ENCODE measurements around the gene RABGGTA.

RABGGTA gene

GRCh38 chr14:24300326-24300980 lies 29.1 kb upstream of the RABGGTA start:
- POLR2A ChIA-PET, result interaction anchor here (1.3 to 8.8 kb wide), 6 partner anchors 8 to 136 kb away, joined by 5 to 139 read pairs (median 14); partner anchors contain the start of genes CIDEB, KHNYN, LTB4R2 and RABGGTA
- CTCF ChIA-PET, result interaction anchor here (0.7 to 5.6 kb wide), 4 partner anchors 7 to 80 kb away, joined by 3 to 69 read pairs (median 7); partner anchors contain the start of genes CIDEB and TINF2
- TF ChIP-seq FOXA1 (IDR thresholded peaks at IDR 0.05) (no peak), CTBP1 (IDR thresholded peaks at IDR 0.05; ENCODE audit: borderline replicate concordance) (no peak), PKNOX1 (IDR thresholded peaks at IDR 0.05) (no peak), L3MBTL2 (conservative IDR thresholded peaks at IDR 0.05) (no peak), BHLHE40 (IDR thresholded peaks at IDR 0.05; ENCODE audit: borderline replicate concordance) (no peak), HDGF (IDR thresholded peaks at IDR 0.05; ENCODE audit: borderline replicate concordance) (no peak), ELF4 (IDR thresholded peaks at IDR 0.05) (no peak), FOXM1 (IDR thresholded peaks at IDR 0.05; ENCODE audit: borderline replicate concordance) (no peak), SUZ12 (IDR thresholded peaks at IDR 0.05) (no peak), ZNF384 (IDR thresholded peaks at IDR 0.05) (no peak)
- DNase-seq (ENCODE audit: extremely low spot score), result no peak

DNA sequence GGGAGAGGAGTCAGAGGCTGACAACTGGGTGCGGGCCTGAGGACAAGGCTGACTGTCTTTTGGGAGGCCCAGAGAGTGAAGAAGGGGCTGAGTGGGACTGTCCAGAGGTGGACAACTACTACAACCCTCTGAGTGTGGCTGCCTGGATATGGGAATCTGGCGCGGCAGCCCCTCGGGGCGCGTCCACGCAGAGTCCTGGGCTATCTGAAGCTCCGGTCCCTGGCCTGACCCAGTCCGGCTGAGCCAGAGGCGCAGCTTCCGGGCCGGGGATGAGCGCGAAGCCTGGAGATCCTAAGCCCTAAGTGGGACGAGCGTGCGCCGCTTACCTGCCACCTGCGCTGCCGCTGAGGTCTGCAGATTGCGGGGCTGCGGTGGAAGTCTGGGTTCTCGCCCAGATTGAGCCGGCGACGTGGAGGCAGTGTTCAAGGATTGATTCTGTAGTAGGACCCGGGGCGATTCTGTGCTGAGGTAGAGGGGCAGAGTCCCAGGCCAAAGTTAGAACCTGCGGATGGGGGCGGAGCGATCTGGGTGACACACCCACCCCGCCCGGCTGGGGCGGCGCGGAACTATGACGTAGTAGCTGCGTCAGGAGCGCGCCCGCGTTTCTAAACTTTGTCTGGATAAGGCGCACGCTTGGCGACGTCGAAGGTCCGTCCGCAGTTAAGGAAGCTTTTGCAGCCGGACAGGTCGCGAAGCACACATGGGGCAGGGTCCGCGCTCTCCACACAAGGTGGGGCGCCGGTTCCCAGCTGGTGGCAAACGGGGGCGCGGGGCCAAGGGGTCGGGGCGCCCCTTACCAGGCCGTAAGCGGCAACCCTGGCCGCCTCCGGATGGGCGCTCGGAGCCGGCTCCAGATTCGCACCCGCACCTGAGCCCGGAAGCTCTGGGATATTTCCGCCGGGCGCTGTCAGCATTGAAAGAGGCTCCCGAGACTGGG lies 28.1 kb upstream of the RABGGTA start, which contains the start of the genes DHRS1 and NOP9:
Gene DHRS1, minus strand, starts transcription at position 526 of the 937 bp plus-strand sequence. CDS start 674 bp downstream, outside the sequence.
Gene NOP9, plus strand, starts transcription at position 596 of the 937 bp plus-strand sequence. Its CDS starts 105 bp downstream, at position 701.
- POLR2A ChIA-PET, result interaction anchor here (0.6 to 8.8 kb wide), 13 partner anchors 9 to 185 kb away, joined by 3 to 139 read pairs (median 3); partner anchors contain the start of genes CIDEB, DCAF11, KHNYN and LTB4R2
- peak; percentile 79 for TF ChIP-seq L3MBTL2 (conservative IDR thresholded peaks at IDR 0.05)
- no peak for TF ChIP-seq ARNT (IDR thresholded peaks at IDR 0.05)
- CTCF ChIA-PET, result interaction anchor here (0.8 to 5.6 kb wide), 8 partner anchors 8 to 132 kb away, joined by 3 to 69 read pairs (median 4); partner anchors contain the start of genes CHMP4A, CIDEB, MDP1 and TINF2
- DNase-seq (ENCODE audit: extremely low spot score), result peak; percentile 95

DNA sequence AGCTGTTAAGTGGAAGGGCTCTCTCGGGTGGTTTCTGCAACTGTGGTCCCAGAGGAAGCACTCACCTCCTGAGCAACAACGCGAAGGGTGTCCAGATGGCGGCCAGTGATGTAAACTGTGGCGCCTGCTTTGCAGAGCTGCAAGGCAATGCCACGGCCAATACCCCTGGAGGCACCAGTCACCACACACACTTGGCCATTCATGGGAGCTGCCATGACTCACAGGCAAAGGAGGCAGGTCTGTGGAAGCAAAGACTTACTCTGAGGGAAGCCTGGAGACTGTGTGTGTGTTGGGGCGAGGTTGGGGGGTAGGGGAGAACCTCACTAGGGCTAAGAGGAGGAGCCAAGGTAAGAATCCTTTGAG lies 27.5 kb upstream of the RABGGTA start:
- no peak for DNase-seq (ENCODE audit: extremely low spot score)
- ChIA-PET POLR2A (interaction anchor here (0.6 to 8.8 kb wide), 11 partner anchors 8 to 184 kb away, joined by 3 to 139 read pairs (median 3); partner anchors contain the start of genes CIDEB, DCAF11, KHNYN and LTB4R2), CTCF (interaction anchor here (0.8 to 5.6 kb wide), 7 partner anchors 9 to 133 kb away, joined by 3 to 69 read pairs (median 4); partner anchors contain the start of genes CHMP4A, CIDEB, MDP1 and TINF2)
- TF ChIP-seq SUZ12 (IDR thresholded peaks at IDR 0.05) (no peak), HDGF (IDR thresholded peaks at IDR 0.05; ENCODE audit: borderline replicate concordance) (no peak), BHLHE40 (IDR thresholded peaks at IDR 0.05; ENCODE audit: borderline replicate concordance) (no peak), LEF1 (IDR thresholded peaks at IDR 0.05; ENCODE audit: borderline replicate concordance) (no peak), L3MBTL2 (conservative IDR thresholded peaks at IDR 0.05) (no peak), ELF4 (IDR thresholded peaks at IDR 0.05) (no peak), NFRKB (IDR thresholded peaks at IDR 0.05) (no peak), FOXM1 (IDR thresholded peaks at IDR 0.05; ENCODE audit: borderline replicate concordance) (no peak), TARDBP (IDR thresholded peaks at IDR 0.05) (no peak), CTBP1 (IDR thresholded peaks at IDR 0.05; ENCODE audit: borderline replicate concordance) (no peak), SP1 (IDR thresholded peaks at IDR 0.05) (no peak), ARNT (IDR thresholded peaks at IDR 0.05) (no peak), FOXK2 (IDR thresholded peaks at IDR 0.05) (no peak), PKNOX1 (IDR thresholded peaks at IDR 0.05) (no peak), ZNF384 (IDR thresholded peaks at IDR 0.05) (no peak), FOXA1 (IDR thresholded peaks at IDR 0.05) (no peak)

DNA sequence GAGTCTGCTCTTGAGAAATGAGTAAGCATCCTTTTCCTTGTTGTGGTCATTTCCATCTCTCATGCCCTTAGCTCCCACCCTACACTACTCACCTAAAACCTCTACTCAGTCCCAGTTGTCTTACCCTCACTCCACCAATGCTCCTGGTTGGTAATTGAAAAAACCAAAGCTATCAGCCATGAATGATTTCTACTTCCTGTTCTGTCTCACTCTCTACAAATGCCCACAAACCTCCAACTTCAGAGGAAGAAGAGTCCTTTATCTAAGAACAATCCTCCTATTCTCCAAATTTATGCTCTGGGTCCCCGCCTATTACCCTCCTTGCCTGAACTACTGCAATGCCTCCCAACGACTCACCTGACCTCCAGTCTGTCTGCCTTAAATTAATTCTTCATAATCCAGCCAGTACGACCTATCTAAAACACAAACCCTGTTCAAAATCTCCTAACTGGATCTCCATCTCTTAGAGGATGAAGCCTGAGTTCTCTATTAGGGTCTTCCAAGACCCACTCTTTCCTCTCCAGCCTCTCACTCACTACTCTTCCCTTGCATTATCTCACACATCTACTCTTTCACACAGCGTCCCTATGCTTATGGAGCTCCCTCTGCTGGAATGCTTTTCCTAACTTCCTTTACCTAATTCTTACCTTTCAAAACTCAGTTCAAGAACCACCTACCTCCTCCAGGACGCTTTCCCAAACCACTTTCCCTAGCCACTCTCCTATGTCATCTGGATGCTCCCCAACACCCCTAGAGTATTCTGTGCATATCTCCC lies 26.0 kb upstream of the RABGGTA start:
- CTCF ChIA-PET, result interaction anchor here (0.6 to 5.6 kb wide), 17 partner anchors 10 to 1409 kb away, joined by 3 to 69 read pairs (median 4); partner anchors contain the start of genes CIDEB, MDP1, RABGGTA and TINF2
- 0 out of 2 replicates have a peak, but pooled peaks have one; percentile 16 for TF ChIP-seq ELF4 (IDR thresholded peaks at IDR 0.05)
- TF ChIP-seq ARNT (IDR thresholded peaks at IDR 0.05), result no peak
- DNase-seq (ENCODE audit: extremely low spot score), result peak; percentile 47
- POLR2A ChIA-PET, result interaction anchor here (1.0 to 8.8 kb wide), 9 partner anchors 16 to 139 kb away, joined by 3 to 139 read pairs (median 4); partner anchors contain the start of genes CHMP4A, GMPR2, RABGGTA and TINF2

DNA sequence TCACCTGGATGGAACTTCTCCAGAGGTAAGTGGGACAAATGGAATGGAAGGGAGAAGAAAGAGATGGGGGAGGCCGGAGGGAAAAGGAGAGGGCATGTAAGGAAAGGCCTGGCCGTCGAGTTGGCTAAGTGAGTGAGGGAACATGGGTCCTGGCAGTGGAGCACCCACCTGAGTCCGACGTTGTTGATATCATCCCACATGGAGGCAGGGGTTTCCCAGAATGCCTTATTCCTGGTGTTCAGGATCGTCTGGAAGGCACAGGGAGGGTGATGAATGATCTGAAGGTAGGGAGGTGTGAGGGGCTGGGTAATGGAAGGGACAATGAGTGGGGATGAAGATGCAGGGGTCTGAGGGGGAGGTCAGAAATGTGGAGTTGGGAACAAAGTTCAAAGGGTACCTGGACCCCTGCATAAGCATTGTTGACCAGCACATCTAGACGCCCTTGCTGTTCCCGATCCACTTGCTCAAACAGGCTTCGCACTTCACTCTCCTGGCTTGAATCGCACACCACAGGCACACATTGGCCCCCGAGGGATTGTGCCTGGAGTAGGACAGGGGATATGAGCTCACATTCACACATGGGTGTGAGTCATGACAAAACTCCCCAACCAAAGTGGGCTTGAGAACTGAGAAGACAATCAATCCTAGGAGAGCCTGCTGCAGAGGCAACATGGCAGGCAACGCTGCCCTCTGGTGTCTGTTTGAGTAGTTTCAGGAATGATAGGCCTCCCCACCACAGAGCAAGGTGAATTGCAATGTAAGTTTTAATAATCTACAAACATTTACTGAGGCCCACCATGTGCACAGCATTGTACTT lies 25.2 kb upstream of the RABGGTA start:
- ChIA-PET POLR2A (interaction anchor here (1.1 to 8.8 kb wide), 7 partner anchors 25 to 140 kb away, joined by 3 to 139 read pairs (median 5); partner anchors contain the start of genes CHMP4A, GMPR2, RABGGTA and TINF2), CTCF (interaction anchor here (0.6 to 5.6 kb wide), 15 partner anchors 9 to 1408 kb away, joined by 3 to 69 read pairs (median 4); partner anchors contain the start of genes CIDEB, MDP1, TINF2 and TM9SF1)
- no peak for TF ChIP-seq FOXA1 (IDR thresholded peaks at IDR 0.05)
- no peak for TF ChIP-seq TARDBP (IDR thresholded peaks at IDR 0.05)
- no peak for TF ChIP-seq L3MBTL2 (conservative IDR thresholded peaks at IDR 0.05)
- no peak for TF ChIP-seq BHLHE40 (IDR thresholded peaks at IDR 0.05; ENCODE audit: borderline replicate concordance)
- TF ChIP-seq ARNT (IDR thresholded peaks at IDR 0.05), result no peak
- no peak for TF ChIP-seq HDGF (IDR thresholded peaks at IDR 0.05; ENCODE audit: borderline replicate concordance)
- no peak for TF ChIP-seq PKNOX1 (IDR thresholded peaks at IDR 0.05)
- TF ChIP-seq ZNF384 (IDR thresholded peaks at IDR 0.05), result no peak
- no peak for TF ChIP-seq NFRKB (IDR thresholded peaks at IDR 0.05)
- DNase-seq (ENCODE audit: extremely low spot score), result peak; percentile 75

Measured in HEK293T (cell line).